HG03558 (cell line): ENCODE measurements around the gene ADAT1.
A peak's percentile ranks its signal among the peaks of the same experiment; 100 is the strongest.

Experiments used
- ATAC-seq: cut with Tn5 transposase; IDR thresholded peaks from one replicate; pipeline ENCODE4 v1.9.1; 2021; ENCODE audit warnings: moderate number of reproducible peaks; ENCODE audit not compliant: unreplicated experiment; ENCODE audit errors: extremely low read depth

The ADAT1 gene, protein sequence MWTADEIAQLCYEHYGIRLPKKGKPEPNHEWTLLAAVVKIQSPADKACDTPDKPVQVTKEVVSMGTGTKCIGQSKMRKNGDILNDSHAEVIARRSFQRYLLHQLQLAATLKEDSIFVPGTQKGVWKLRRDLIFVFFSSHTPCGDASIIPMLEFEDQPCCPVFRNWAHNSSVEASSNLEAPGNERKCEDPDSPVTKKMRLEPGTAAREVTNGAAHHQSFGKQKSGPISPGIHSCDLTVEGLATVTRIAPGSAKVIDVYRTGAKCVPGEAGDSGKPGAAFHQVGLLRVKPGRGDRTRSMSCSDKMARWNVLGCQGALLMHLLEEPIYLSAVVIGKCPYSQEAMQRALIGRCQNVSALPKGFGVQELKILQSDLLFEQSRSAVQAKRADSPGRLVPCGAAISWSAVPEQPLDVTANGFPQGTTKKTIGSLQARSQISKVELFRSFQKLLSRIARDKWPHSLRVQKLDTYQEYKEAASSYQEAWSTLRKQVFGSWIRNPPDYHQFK

GRCh38 chr16:75622761-75623605, at the start of gene ADAT1:
ADAT1 (minus strand) TSS chr16:75623281; CDS start chr16:75620799, 2,482 bp downstream.
- ATAC-seq: peak; percentile 91

DNA sequence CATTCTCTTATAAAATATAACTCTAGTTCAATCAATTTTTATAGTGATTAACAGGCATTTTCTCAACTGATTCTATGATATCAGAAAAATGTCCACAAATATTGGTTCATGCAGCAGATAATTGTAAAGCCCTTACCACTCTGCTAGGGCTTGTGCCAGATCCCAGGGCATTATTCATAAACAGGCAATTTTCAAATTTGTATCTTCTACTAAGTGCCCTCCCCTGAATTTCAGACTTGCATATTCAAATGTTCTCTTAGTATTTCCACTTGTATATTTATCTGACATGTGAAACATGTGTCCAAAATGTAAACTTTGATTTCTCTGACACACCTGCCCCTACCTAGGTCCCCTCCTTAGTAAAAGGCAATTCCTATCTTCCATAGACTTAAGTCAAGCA, 44.4 kb upstream of the ADAT1 start:
- ATAC-seq: no peak

DNA sequence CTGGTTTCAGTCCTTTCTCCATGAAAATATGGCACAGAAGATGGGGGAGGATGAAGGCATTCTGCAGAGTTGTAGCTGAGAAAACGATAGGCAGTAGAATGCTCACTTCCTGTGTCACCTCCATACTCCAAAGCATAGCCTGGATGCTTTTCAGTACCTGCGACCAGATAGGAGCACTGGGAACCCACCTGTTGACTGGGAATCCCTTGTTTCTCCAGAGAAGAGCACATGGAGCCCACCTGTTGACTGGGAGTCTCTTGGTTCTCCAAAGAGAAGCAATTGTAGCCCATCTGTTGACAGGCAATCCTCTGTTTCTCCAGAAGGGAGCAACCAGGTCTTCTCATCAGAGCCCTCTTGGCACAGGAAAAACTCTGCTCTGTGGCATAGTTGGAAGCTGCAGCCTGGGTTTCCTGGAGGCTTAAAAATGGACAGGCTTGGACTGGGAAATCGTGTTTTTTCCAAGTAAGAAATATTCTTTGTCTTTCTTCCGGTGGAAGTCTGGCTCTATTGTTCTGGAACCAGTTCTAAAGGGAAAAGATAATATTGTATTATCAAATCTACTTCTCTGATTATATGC, 37.7 kb upstream of the ADAT1 start:
- no peak for ATAC-seq

DNA sequence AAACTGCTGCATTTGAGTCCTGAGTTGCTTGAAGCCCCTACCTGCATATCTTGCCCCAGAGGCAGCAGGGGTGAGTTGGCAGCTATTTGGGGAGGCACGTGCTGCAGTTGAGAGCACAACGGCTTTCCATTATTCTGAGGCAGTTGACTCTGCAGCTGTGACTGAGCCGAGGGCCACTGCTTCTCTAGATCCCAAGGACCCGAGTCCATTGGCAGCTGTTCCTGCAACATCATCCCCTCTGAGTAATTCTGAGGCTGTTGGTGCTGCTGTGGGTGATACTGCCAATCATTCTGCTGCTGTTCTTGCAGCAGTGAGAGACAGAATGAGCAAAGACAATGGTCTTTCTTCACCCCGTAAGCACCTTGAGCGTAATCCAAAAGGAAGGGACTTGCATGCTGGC, 37.2 kb upstream of the ADAT1 start:
- ATAC-seq: no peak

GRCh38 chr16:75658175-75658574, 35.1 kb upstream of the ADAT1 start:
- ATAC-seq: no peak

DNA sequence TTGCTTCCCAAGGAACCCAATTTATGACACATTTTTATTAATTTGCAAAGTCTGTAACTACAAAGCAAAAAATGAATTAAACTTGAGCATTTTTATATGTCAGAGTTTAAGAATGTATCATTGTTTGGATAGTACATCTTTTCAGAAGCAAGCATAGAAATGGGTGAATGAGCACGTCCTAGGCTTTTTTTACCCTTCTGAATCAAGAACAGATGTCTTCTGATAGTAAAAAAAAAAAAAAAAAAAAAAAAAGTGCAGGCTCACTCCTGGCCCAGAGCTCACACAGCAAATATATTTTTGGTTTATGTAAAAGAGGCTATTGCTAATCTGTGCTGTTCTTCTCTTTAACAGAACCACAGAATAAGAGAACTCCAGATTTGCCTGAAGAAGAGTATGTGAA, 30.8 kb upstream of the ADAT1 start:
- no peak for ATAC-seq

GRCh38 chr16:75648265-75649076, 25.4 kb upstream of the ADAT1 start:
- peak; percentile 13 for ATAC-seq

DNA sequence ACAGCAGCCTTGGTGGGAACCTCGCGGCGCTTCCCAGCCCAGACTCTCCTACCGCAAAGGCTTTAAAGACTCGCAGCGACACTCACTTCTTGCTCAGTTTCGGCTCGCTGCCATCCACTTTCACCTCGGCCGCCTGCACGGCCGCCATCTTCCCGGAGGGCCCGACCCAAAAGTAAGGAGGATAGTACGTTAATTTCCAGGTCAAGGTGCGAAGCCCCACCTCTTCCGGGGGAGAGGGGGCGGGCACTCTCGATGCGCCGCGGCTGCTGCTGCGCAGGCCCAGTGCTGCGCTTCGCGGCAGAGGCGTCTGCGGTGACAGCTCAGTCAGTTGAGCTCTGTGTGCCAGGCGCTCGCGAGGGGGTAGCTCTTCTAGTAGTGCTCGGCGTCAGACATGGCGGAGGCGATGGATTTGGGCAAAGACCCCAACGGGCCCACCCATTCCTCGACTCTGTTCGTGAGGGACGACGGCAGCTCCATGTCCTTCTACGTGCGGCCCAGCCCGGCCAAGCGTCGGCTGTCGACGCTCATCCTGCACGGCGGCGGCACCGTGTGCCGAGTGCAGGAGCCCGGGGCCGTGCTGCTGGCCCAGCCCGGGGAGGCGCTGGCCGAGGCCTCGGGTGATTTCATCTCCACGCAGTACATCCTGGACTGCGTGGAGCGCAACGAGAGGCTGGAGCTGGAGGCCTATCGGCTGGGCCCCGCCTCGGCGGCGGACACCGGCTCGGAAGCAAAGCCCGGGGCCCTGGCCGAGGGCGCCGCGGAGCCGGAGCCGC, 24.6 kb upstream of the ADAT1 start, which contains the start of the genes KARS1 and TERF2IP:
Gene KARS1, minus strand, starts transcription at position 174 of the 773 bp plus-strand sequence. Its CDS starts 26 bp downstream, at position 148.
Gene TERF2IP, plus strand, starts transcription at position 282 of the 773 bp plus-strand sequence. Its CDS starts 110 bp downstream, at position 392.
- ATAC-seq: peak; percentile 80

DNA sequence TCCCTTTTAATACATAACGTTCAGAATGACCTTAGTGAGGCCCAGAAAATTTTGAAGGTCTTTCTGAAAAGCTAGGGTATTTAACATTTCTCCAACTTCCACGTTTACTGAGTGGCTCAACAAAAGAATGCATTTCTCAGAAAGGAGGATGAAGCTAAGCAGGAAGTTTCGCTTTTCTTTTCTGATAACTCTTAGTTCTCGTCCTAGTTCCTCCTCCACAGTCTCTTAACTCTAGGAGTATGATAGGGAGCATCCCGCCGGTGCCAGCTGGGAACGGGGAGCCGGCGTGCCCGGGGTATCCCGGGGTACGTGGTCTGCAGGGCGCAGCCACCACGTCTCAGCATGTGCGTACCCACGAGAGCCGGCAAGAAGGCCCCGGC, 24.0 kb upstream of the ADAT1 start:
- peak; percentile 7 for ATAC-seq

GRCh38 chr16:75644240-75645012, 21.3 kb upstream of the ADAT1 start:
- ATAC-seq: no peak

- no peak for ATAC-seq
Measured at GRCh38 chr16:75640598-75640997, 17.5 kb upstream of the ADAT1 start.

DNA sequence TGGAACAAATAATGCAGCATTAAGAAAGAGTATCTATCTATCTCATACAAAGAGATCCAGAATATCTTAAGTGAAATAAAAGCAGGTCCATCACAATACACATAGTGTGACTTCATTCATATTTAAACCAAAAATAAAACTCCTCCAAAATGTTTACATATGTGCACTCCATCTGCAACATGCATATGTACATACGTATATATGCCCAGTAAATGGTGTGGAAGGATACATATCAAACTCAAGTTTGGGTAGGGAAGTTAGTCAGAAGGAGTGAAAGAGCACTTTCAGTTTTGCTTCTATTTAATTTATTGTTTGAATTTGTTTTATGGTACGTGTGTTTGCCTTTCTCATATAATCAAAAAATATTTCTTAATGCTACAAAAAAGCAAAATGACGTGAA, 12.0 kb upstream of the ADAT1 start:
- ATAC-seq: no peak

DNA sequence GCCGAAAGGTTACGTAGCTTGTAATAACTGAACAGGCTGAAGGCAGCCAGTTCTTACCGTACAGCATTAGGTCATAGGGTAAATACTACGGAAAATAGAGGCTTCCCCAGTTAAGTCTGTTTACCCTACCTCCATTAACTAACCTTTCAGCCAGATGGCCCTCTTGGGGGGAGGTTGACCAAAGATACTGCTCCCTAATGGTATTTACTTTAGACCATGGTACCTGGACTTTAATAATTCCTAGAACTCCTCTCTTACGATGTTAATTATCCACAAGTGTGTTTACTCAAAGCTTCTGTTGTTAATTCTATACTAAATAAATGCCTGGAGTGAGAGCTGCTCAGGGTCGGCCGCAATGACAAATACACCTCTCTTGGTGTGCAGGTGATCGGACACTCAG, 9.8 kb upstream of the ADAT1 start:
- no peak for ATAC-seq

GRCh38 chr16:75630052-75630451, 7.0 kb upstream of the ADAT1 start:
- ATAC-seq: no peak

DNA sequence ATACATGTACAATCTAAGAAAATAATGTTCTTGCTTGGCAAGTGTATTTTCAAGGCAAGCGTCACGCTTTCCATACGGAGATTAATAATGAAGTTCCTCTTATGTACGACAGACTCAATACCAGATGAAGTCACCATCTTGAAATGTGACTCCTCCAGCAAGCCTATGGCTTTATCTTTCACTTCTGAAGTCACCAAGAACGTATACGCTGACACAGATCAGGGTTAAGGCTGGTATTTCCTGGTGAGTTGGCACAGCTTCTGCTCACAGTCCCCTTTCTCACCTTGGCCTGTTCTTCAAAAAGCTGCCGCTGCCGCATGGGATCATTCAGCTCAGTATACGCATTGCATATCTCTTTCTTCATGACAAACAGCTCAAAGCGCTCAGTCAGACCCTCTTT, 6.1 kb upstream of the ADAT1 start:
- no peak for ATAC-seq

- no peak for ATAC-seq
Measured at GRCh38 chr16:75628351-75628750, 5.3 kb upstream of the ADAT1 start.

DNA sequence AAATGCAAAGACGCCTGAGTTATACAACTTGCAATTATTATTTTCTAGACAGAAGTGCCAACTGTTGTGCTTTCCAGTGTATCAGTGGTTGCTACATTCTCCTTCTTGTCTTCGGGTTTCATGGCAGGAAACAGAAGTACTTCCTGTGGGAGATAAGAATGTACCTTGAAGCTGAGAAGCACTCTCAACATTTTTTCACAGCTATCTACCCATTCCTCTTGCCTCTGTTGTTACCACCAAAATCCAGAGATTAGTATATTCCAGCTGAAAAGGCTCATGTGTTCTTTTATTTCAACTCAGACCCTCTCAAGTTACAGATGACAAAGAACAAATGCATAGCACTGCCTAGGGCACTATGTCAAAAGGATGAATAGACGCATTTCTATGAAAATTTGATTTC, 4.8 kb upstream of the ADAT1 start:
- ATAC-seq: no peak

GRCh38 chr16:75626806-75627205, 3.7 kb upstream of the ADAT1 start:
- ATAC-seq: no peak
